GM18858 (cell line): ENCODE results near the gene P2RY4.
"Not testable (repeated sequence)": the region's sequence is repeated elsewhere in the genome, so short reads cannot be mapped to it uniquely, and the experiment has no call there.

Source experiments
- ATAC-seq: cut with Tn5 transposase; IDR thresholded peaks from one replicate; pipeline ENCODE4 v1.9.1; 2021; ENCODE audit not compliant: unreplicated experiment

P2RY4 gene

GRCh38 chrX:70260104-70260503 is at the start of gene P2RY4:
Gene P2RY4, minus strand, starts transcription at chrX:70260204. Its CDS starts 580 bp downstream, at chrX:70259624.
- no peak for ATAC-seq

- ATAC-seq: no peak
Observed at GRCh38 chrX:70301716-70302115, 41.7 kb upstream of the P2RY4 start.

- no peak for ATAC-seq
Observed at GRCh38 chrX:70293621-70294020, 33.6 kb upstream of the P2RY4 start.

- no peak for ATAC-seq
Observed at GRCh38 chrX:70292788-70293187, 32.8 kb upstream of the P2RY4 start.

GRCh38 chrX:70289793-70290770 is 30.1 kb upstream of the P2RY4 start, which contains the start of the genes KIF4A and PDZD11:
Gene KIF4A, plus strand, starts transcription at chrX:70290104. Its CDS starts 355 bp downstream, at chrX:70290459.
Gene PDZD11, minus strand, starts transcription at chrX:70289927. Its CDS starts 586 bp downstream, at chrX:70289341.
- peak; percentile 94 for ATAC-seq

GRCh38 chrX:70289168-70289792 is 29.3 kb upstream of the P2RY4 start:
- ATAC-seq: no peak

- no peak for ATAC-seq
Observed at GRCh38 chrX:70281951-70282350, 21.9 kb upstream of the P2RY4 start, which contains the start of gene RAB41. Gene RAB41, plus strand, starts transcription at chrX:70282172. Its CDS starts 46 bp downstream, at chrX:70282218.

- no peak for ATAC-seq
Observed at GRCh38 chrX:70280573-70280972, 20.6 kb upstream of the P2RY4 start.

GRCh38 chrX:70279081-70279480 is 19.1 kb upstream of the P2RY4 start:
- ATAC-seq: no peak

- ATAC-seq: not testable (repeated sequence)
Observed at GRCh38 chrX:70274029-70274428, 14.0 kb upstream of the P2RY4 start.

- no peak for ATAC-seq
Observed at GRCh38 chrX:70268034-70268433, 8.0 kb upstream of the P2RY4 start, which contains the start of gene ARR3. Gene ARR3, plus strand, starts transcription at chrX:70268334. Its CDS starts 1,052 bp downstream, at chrX:70269386.

GRCh38 chrX:70264784-70265183 is 4.8 kb upstream of the P2RY4 start:
- no peak for ATAC-seq

- peak; percentile 84 for ATAC-seq
Observed at GRCh38 chrX:70262952-70263567, 3.1 kb upstream of the P2RY4 start.

- ATAC-seq: no peak
Observed at GRCh38 chrX:70257423-70258288, 2.3 kb downstream of the P2RY4 start.

GRCh38 chrX:70255452-70255851 is 4.6 kb downstream of the P2RY4 start:
- no peak for ATAC-seq

- ATAC-seq: no peak
Observed at GRCh38 chrX:70254909-70255308, 5.1 kb downstream of the P2RY4 start.

- ATAC-seq: no peak
Observed at GRCh38 chrX:70254063-70254400, 6.0 kb downstream of the P2RY4 start.

- no peak for ATAC-seq
Observed at GRCh38 chrX:70253377-70254062, 6.5 kb downstream of the P2RY4 start.

GRCh38 chrX:70252491-70252890 is 7.5 kb downstream of the P2RY4 start:
- no peak for ATAC-seq

- no peak for ATAC-seq
Observed at GRCh38 chrX:70247252-70247651, 12.8 kb downstream of the P2RY4 start.
